ENCODE data around the gene CEACAM19. TPM values are rescaled to one million over a fixed set of nuclear protein-coding genes. Genes with fewer than 3 reads are reported as not detected.

Gene CEACAM19
- total RNA-seq, 2 experiments from 2014 or later: 0.63 TPM; not detected in 1

DNA sequence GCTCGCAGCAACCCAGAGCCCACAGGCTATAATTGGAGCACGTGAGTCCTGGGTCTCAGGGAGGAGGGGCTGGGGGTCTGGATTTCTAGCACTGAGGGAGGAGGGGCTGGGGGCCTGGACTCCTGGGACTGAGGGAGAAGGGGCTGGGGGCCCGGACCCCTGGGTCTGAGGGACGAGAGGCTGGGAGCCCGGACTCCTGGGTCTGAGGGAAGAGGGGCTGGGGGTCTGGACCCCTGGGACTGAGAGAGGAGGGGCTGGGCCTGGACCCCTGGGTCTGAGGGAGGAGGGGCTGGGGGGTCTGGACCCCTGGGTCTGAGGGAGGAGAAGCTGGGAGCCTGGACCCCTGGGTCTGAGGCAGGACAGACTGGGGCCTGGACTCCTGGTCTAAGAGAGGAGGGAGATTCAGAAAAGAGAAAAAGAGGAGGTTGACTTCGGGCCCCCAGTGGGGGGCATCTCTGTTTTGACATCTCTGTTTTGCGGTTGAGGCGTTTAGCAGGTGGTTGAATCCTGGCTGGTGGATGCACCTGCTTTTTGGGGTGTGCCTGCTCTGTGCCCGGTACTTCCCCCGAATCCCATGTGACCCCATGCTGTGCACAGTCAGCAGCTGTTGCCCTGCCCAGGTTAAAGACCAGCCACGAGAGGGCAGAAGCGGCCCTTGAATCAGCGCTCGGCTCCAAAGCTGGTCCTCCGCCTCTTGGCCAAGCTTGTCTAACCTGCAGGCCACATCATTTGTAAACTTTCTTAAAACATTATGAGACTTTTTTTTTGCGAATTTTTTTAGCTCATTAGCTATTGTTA is 17.1 kb upstream of the CEACAM19 start:
- Mint-ChIP-seq H3K9me3 (ENCODE audit: low read depth) (no peaks in the 10 kb centered on the region), H3K27me3 (no peaks in the 10 kb centered on the region), H3K4me1 (no peaks in the 10 kb centered on the region), H3K4me3 (no peak overlapping the region), H3K36me3 (no peaks in the 10 kb centered on the region), H3K27ac (no peak overlapping the region)
- CTCF ChIA-PET: interaction anchor here (0.7 to 4.4 kb wide), 18 partner anchors 9 to 194 kb away, joined by 3 to 28 read pairs (median 4); partner anchors contain the start of genes NECTIN2 and PVR
- peak; percentile 83 for ATAC-seq
- peak; percentile 81 for DNase-seq

DNA sequence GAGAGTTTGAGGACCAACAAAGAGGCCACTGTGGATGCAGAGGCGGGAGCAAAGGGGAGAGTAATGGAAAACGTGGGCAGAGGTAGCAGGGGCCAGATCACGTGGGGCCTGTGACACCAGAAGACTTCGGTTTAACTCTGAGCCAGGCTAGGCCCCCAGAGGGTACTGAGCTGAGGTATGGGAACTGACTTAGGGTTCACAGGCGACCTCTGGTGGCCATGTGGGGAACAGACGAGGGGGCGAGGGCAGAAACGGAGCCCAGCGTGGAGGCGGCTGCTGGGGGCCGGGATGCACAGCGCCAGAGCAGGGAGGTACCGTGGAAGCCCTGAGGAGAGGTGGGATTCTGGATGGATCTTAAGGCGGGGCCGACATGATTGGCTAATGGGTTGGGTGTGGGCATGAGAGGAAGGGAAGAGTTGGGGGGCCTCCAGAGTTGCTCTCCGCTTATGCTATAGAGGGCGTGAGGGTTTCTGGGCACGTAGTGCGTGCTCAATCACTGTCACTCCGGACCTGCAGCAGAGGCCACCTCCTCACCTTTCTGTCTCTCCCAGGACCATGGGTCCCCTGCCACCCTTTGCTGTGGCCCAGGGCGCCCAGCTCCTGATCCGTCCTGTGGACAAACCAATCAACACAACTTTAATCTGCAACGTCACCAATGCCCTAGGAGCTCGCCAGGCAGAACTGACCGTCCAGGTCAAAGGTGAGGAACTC is 13.9 kb upstream of the CEACAM19 start:
- no peak overlapping the region for H3K27ac Mint-ChIP-seq
- H3K4me3 Mint-ChIP-seq: no peak overlapping the region
- H3K36me3 Mint-ChIP-seq: no peaks in the 10 kb centered on the region
- H3K27me3 Mint-ChIP-seq: no peaks in the 10 kb centered on the region
- no peaks in the 10 kb centered on the region for H3K4me1 Mint-ChIP-seq
- DNase-seq (peak; percentile 70), ATAC-seq (peak; percentile 72)
- H3K9me3 Mint-ChIP-seq (ENCODE audit: low read depth): no peaks in the 10 kb centered on the region
- CTCF ChIA-PET: interaction anchor here (0.7 to 4.4 kb wide), 17 partner anchors 9 to 233 kb away, joined by 3 to 28 read pairs (median 4); partner anchors contain the start of genes BCAM, CEACAM19 and PVR

DNA sequence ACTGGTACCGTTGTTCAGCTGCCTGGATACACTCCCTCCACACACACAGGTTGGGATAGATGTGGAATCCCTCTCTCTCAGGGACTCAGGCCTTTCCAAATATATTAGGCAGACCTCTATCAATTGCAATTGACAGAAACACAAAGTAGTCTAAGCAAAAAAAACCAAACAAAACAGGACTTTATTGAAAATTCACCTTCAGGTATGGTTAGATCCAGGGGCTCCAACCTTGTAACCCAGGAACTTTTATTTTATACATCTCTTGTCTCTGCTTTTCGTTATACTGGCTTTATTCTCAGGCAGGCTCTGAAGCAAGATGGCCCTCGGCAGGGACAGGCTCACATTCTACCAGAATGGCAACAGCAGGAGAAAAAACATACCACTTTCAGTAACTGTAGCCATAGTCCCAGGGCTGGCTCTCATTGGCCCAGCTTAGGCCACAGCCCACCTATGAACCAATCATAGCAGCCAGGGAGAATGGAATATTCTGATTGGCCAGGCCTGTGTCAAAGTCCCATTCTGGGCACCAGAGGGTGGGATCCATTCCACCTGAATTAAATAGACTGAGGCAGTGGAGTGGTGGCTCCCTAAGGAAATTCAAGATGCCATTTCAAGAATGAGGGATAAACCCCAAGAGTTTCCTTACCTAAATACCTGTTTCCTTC is 13.1 kb upstream of the CEACAM19 start:
- Mint-ChIP-seq H3K9me3 (ENCODE audit: low read depth) (no peaks in the 10 kb centered on the region), H3K36me3 (no peaks in the 10 kb centered on the region), H3K27me3 (no peaks in the 10 kb centered on the region), H3K4me1 (no peaks in the 10 kb centered on the region), H3K27ac (no peak overlapping the region), H3K4me3 (no peak overlapping the region)
- DNase-seq (no peak), ATAC-seq (no peak)
- CTCF ChIA-PET: interaction anchor here (1.0 to 4.4 kb wide), 8 partner anchors 10 to 232 kb away, joined by 3 to 28 read pairs (median 6); partner anchors contain the start of gene PVR

DNA sequence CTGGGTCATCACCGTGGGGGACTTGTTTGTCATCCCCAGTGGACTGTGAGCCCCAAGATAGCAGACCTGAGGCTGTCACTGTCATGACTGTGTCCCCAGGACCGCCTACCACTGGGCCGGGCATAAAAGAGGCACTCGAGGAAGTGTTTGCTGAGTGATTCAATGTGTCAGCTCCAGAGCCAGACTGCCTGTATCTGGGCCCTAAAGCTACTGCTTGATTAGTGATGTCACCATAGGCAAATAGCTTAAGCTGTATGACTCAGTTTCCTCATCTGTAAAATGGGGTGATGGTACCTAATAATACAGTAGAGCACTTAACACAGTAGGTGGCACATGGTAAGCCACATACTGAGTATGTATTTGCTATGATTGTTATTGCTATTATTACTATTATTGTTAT is 11.2 kb upstream of the CEACAM19 start:
- no peaks in the 10 kb centered on the region for H3K4me1 Mint-ChIP-seq
- DNase-seq (no peak), ATAC-seq (no peak)
- H3K9me3 Mint-ChIP-seq (ENCODE audit: low read depth): no peaks in the 10 kb centered on the region
- H3K4me3 Mint-ChIP-seq: no peak overlapping the region
- H3K36me3 Mint-ChIP-seq: no peaks in the 10 kb centered on the region
- H3K27ac Mint-ChIP-seq: no peak overlapping the region
- CTCF ChIA-PET: interaction anchor here (1.7 kb wide), 1 partner anchor 89 kb away, joined by 5 read pairs; no protein-coding TSS in a partner anchor
- no peaks in the 10 kb centered on the region for H3K27me3 Mint-ChIP-seq

DNA sequence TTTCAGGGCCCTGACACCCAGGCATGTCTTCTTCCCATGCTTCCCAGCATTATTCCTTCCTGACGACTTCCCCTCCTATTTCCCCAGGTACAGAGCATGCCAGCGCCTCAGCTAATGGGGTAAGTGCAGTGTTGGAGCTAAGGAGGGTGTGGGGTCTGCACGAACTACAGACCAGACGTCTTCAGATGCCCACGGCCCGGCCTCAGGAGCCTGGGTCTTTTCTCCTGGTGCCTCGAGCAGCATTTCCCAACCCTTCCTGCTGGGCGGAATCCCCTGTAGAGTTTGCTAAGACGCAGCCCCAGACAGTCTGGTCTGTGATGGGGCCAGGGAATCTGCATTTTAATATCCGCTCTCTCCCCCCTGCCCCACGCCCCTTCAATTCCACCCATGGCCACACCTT is 10.1 kb upstream of the CEACAM19 start:
- no peaks in the 10 kb centered on the region for H3K36me3 Mint-ChIP-seq

DNA sequence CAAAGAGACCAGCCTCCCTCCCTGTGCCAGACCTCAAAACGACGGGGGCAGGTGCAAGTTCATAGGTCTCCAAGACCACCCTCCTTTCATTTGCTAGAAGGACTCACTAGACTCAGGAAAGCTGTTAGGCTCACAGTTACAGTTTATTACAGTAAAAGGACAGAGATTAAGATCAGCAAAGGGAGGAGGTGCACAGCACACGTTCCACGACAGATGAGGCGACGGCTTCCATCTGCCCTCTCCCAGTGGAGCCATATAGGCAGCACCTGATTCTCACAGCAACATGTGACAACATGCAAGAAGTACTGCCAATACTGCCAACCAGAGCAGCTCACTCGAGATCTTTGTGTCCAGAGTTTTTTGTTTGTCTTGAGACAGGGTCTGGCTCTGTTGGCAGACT is 9.4 kb upstream of the CEACAM19 start:
- H3K4me3 Mint-ChIP-seq: no peak overlapping the region
- H3K36me3 Mint-ChIP-seq: no peaks in the 10 kb centered on the region
- H3K9me3 Mint-ChIP-seq (ENCODE audit: low read depth): no peaks in the 10 kb centered on the region
- H3K4me1 Mint-ChIP-seq: no peaks in the 10 kb centered on the region
- CTCF ChIA-PET: interaction anchor here (1.5 kb wide), 1 partner anchor 182 kb away, joined by 3 read pairs; no protein-coding TSS in a partner anchor
- no peak for ATAC-seq
- H3K27ac Mint-ChIP-seq: no peak overlapping the region
- H3K27me3 Mint-ChIP-seq: no peaks in the 10 kb centered on the region
- no peak for DNase-seq

More for the DNA sequence above, 10.1 kb upstream of the CEACAM19 start:
- Mint-ChIP-seq H3K9me3 (ENCODE audit: low read depth) (no peaks in the 10 kb centered on the region), H3K27me3 (no peaks in the 10 kb centered on the region), H3K4me3 (no peak overlapping the region), H3K4me1 (no peaks in the 10 kb centered on the region), H3K27ac (no peak overlapping the region)
- CTCF ChIA-PET: interaction anchor here (1.7 kb wide), 1 partner anchor 90 kb away, joined by 5 read pairs; no protein-coding TSS in a partner anchor
- ATAC-seq: no peak
- DNase-seq: no peak

DNA sequence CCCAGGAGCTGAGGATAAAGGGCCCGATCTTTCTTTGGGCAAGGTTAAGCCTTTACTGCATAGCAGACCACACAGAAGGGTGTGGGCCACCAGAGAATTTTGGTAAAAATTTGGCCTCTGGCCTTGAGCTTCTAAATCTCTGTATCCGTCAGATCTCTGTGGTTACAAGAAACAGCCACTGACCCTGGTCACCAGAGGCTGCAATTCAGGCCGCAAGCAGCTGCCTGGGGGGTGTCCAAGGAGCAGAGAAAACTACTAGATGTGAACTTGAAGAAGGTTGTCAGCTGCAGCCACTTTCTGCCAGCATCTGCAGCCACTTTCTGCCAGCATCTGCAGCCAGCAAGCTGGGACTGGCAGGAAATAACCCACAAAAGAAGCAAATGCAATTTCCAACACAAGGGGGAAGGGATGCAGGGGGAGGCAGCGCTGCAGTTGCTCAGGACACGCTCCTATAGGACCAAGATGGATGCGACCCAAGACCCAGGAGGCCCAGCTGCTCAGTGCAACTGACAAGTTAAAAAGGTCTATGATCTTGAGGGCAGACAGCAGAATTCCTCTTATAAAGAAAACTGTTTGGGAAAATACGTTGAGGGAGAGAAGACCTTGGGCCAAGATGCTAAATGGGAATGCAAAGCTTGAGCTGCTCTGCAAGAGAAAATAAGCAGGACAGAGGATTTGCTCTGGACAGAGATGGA is 8.4 kb upstream of the CEACAM19 start:
- Mint-ChIP-seq H3K4me3 (no peak overlapping the region), H3K27me3 (no peaks in the 10 kb centered on the region), H3K4me1 (no peaks in the 10 kb centered on the region), H3K9me3 (ENCODE audit: low read depth) (no peaks in the 10 kb centered on the region), H3K36me3 (no peaks in the 10 kb centered on the region), H3K27ac (no peak overlapping the region)
- DNase-seq (no peak), ATAC-seq (no peak)
- CTCF ChIA-PET: interaction anchor here (1.5 to 2.0 kb wide), 4 partner anchors 9 to 181 kb away, joined by 3 to 8 read pairs (median 6); no protein-coding TSS in a partner anchor

DNA sequence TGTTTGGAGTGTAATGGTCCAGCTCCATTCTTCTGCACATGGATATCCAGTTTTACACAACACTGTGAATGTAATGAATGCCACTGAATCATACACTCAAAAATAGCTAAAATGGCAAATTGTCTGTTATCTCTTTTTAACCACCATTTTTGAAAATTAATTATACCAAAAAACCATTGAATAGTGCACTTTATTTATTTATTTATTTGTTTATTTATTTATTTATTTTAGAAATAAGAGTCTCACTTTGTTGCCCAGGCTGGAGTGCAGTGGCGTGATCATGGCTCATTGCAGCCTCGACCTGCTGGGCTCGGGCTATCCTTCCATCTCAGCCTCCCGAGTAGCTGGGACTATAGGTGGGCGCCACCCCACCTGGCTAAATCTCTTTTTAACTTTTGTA is 7.3 kb upstream of the CEACAM19 start:
- H3K4me3 Mint-ChIP-seq: no peak overlapping the region
- H3K36me3 Mint-ChIP-seq: no peaks in the 10 kb centered on the region
- no peak for DNase-seq
- CTCF ChIA-PET: interaction anchor here (1.7 to 2.0 kb wide), 3 partner anchors 10 to 107 kb away, joined by 5 to 8 read pairs (median 8); no protein-coding TSS in a partner anchor
- H3K27me3 Mint-ChIP-seq: no peaks in the 10 kb centered on the region
- no peaks in the 10 kb centered on the region for H3K4me1 Mint-ChIP-seq
- ATAC-seq: no peak
- H3K9me3 Mint-ChIP-seq (ENCODE audit: low read depth): no peaks in the 10 kb centered on the region
- no peak overlapping the region for H3K27ac Mint-ChIP-seq

DNA sequence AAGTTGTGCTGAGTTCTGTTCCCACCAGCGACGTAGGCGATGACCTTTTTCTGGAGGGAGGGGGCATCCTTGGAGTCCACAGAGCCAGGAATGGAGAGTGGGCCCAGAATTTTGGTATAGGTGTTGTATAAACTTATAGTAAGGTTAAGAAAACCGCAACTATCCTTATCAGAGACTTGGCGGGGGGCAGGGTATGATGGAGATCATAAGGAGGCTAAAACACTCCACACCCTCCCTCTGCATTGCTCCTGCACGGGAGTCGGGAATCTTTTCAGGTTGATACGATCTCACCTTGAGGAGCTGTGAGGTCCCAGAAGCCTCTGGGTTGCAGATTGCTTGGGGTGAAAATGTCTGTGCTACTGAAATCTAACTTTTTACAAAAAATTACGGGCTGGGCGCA is 6.3 kb upstream of the CEACAM19 start:
- CTCF ChIA-PET: no interaction called here
- ATAC-seq (no peak), DNase-seq (no peak)
- Mint-ChIP-seq H3K9me3 (ENCODE audit: low read depth) (no peaks in the 10 kb centered on the region), H3K4me3 (no peak overlapping the region), H3K4me1 (no peaks in the 10 kb centered on the region), H3K36me3 (no peaks in the 10 kb centered on the region), H3K27ac (no peak overlapping the region), H3K27me3 (no peaks in the 10 kb centered on the region)

DNA sequence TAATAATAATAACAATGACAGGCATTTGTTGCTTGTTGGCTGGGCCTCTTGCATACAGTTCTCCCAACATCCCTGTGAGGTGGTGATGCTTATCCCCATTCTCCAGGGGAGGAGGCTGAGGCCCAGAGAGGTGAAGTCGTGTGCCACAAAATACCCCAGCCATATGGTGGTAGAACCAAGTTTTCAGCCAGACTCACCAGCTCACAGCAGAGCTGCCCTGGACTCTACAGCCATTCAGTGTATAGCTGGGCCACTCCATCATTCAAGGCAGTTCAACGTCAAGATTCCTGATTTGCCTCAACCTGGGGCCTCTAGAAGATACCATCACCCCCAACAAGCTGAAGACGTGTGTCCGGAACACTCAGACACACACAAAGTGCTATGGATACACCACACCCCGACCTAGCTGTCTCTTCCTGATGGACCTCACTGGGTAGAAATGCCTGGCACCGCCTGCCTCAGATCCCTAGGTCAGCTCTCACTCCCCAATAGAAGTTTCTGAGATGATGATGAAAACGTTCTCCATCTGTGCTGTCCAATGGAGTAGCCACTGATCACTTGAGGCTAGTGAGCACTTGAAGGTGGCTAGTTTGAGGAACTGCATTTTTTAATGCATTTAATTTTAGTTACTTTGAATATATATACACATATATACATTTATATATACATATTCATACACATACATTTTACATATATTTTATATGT is 4.3 kb upstream of the CEACAM19 start:
- Mint-ChIP-seq H3K36me3 (no peaks in the 10 kb centered on the region), H3K27me3 (no peaks in the 10 kb centered on the region), H3K9me3 (ENCODE audit: low read depth) (no peaks in the 10 kb centered on the region), H3K4me1 (no peaks in the 10 kb centered on the region), H3K27ac (no peak overlapping the region), H3K4me3 (no peak overlapping the region)
- no peak for DNase-seq
- CTCF ChIA-PET: interaction anchor here (1.0 to 1.5 kb wide), 3 partner anchors 12 to 104 kb away, joined by 3 to 4 read pairs (median 3); no protein-coding TSS in a partner anchor
- peak; percentile 20 for ATAC-seq

DNA sequence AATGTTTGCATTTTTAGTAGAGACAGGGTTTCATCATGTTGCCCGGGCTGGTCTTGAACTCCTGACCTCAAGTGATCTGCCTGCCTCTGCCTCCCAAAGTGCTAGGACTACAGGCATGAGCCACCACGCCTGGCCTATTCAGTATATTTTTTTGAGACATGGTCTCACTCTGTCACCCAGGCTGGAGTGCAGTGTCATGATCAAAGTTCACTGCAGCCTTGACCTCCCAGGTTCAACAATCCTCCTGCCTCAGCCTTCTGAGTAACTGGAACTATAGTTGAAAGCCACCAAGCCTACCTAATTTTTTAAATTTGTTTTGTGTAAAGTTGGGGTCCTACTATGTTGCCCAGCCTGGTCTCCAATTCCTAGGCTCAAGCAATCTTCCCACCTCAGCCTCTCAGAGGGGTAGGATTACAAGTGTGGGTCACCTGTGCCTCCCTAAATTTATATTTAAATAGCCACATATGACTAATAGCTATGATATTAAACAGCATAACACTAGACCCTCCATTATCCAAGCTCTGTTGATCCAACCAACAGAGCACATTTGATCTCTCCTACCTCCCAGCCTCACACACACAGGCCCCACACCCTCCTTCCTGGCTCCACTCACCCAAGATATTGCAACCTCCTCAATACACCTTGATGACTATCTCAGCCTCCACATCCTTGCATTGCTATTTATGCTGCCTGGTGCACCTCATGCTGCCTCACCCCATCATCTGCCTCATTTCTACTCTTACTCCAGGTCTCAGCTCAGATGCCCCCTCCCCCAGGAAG is 2.1 kb upstream of the CEACAM19 start:
- CTCF ChIA-PET: interaction anchor here (1.2 to 1.9 kb wide), 2 partner anchors 22 to 102 kb away, joined by 3 to 5 read pairs; no protein-coding TSS in a partner anchor
- Mint-ChIP-seq H3K4me1 (no peaks in the 10 kb centered on the region), H3K27ac (no peak overlapping the region), H3K36me3 (no peaks in the 10 kb centered on the region), H3K9me3 (ENCODE audit: low read depth) (no peaks in the 10 kb centered on the region), H3K4me3 (no peak overlapping the region), H3K27me3 (no peaks in the 10 kb centered on the region)
- DNase-seq (no peak), ATAC-seq (peak; percentile 45)
